GM21367 (cell line): Measurements from ENCODE around the gene VEZF1.
"Not testable (repeated sequence)": the region's sequence is repeated elsewhere in the genome, so short reads cannot be mapped to it uniquely, and the experiment has no call there.

ENCODE experiments used
- ATAC-seq: cut with Tn5 transposase; IDR thresholded peaks from one replicate; pipeline ENCODE4 v1.9.1; 2021; ENCODE audit not compliant: unreplicated experiment

The VEZF1 gene

DNA sequence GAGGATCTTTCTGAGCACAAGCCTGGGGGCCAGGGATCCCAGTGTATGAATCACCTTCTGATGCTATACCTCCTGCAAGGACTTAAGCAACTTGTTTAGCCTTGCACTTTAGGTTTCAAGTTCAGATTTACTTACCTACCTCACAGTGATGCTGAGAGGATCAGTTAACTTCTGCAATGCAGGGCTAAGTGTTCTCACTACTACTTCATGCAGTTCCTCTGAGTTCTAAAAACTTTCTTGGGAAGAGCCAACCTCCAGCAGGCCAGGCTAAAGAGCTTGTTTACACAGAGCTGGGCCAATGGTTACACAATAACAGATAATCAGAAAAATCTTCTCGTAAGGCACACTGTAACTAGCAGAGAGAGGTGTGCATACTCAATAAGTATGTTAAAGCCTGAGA is 13.0 kb downstream of the VEZF1 start:
- no peak for ATAC-seq

DNA sequence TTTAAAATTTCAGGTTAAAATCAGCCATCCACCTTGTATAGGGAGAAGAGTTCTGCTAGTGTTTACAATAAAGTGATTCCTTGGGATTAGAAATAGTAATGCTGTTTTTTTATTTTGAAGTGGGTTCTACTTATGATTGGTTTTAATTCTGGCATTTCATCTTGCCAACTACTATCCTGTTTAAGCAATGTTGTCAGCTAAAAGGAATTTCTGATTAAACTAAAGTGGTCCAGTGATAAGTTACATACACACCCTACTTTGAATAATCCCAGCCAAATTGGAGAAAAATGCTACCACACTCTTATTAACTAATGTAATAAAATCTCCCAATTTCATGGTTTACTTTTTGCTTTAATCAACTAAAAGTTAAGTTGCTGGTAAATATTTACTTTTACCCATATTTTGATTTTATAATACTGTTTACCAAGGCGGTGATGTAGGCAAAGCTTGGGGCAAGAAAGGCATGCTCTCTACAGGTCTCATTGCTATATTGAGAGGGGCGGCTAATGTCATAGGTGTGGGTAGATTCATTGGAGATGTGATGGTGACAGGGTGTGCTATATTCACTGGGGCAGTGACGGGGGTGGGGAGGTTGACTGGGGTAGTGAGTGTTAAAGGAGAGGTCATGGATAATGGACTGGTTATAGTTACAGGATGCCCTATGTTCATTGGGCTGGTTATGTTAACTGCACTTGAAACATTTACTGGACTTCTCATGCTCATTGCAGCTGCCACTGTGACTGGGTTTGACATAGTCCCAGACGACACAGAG is 13.8 kb downstream of the VEZF1 start:
- not testable (repeated sequence) for ATAC-seq

DNA sequence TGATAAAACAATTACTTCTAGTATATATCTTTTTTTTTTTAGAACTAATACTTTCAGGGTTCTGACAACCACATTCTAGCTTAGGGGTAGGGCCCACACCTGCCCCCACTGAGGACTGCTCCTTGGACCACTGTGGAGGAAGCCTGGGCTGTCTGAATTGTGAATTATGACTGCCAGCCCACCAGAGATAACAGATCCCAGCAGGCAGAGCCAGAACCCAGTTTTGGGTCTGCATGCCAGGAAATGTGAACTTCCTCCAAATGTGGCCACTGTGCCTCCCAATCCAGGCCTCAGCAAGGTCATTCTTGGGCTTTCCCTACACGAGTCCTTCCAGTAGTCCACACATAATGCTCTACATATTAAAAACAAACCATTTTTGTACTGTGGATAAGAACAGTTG is 15.9 kb downstream of the VEZF1 start:
- no peak for ATAC-seq

DNA sequence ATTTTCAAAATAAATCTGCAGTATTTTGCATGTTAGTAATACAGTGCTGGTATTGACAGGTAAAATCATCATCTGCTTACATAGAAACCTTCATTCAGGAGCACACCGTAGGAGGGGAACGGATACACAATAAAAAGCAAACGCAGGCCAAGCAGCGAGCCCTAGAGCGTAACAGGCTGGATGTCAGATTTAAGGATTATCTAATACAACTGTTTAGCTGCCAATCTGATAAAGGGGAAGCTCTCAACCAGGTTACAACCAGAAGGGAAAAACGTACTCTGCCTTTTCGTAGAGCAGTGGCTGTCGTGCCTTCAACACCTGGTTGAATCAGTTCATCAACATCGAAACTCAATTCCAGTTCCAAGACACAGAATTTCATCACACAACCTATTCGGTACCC is 16.5 kb downstream of the VEZF1 start:
- no peak for ATAC-seq

DNA sequence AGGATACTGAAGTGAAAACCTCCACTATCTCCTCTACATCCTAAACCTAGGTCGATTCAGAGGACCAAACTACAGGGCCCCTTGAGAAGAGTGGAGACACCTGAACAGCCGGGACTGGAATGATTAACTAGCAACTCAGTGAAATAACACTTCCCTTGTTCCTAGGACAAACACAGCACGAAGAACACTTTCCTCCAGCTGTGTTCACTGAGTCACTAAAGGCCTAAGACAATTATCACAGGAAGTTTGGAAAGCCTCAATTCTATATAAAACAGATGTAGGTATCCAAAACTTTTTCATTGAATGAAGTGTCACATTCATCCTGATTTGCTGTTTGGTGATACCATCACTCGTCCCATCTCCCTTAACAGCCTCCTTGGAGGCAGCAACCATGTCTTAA is 17.3 kb downstream of the VEZF1 start:
- ATAC-seq: no peak

DNA sequence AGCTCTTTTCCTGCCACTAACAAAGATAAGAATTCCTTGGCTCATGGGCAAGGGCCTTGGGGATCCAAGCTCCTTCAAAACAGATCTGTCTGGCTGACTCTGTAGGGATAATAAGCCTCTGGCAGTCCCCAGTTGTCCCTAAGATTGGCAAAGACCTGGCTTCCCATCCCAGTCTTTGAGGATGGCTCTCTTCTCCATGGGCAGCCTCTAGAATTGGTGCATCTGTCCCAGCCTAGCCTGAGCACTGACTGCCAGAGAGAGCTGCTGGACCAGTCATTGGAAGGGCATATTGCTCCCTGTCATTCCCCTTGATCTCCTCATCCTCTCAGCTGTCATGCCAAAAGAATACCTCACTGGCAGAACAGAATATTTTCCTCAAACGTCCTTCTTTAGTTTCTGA is 19.6 kb downstream of the VEZF1 start:
- ATAC-seq: no peak

DNA sequence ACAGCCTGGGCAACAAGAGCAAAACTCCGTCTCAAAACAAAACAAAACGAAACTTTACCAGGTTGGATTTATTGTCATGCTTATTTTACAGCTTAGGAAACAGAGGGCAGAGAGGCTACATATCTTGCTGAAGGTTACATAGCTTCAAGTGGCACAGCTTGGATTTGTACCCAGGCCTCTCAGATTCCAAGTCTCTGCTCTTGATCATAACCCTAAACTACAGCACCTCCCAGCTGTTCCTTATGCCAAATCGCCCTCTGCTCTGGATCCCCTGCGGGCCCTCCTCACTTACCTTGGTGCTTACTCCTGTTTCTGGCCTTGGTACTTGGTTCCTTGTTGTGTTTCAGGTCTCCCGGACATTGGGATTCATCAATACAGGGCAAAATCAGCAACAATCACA is 21.2 kb downstream of the VEZF1 start:
- ATAC-seq: no peak

DNA sequence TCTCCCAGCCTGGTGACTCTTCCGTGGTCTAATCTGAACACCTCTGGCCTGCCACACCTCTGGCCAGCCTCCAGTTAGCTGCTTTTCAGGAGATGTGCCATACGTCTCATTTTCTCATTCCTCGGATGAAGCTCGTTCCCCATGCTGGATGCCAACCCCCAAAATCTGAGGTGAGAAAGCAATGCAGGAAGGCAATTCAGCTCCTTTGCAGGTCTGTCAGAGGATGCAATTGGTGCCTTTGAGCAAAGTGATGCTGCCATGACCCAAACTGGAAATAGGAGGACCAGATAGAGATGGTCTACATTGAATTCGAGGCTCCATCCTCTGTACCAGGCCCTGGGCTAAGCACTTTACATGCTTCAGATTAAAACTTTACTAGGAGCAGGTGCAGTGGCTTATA is 21.8 kb downstream of the VEZF1 start:
- no peak for ATAC-seq

DNA sequence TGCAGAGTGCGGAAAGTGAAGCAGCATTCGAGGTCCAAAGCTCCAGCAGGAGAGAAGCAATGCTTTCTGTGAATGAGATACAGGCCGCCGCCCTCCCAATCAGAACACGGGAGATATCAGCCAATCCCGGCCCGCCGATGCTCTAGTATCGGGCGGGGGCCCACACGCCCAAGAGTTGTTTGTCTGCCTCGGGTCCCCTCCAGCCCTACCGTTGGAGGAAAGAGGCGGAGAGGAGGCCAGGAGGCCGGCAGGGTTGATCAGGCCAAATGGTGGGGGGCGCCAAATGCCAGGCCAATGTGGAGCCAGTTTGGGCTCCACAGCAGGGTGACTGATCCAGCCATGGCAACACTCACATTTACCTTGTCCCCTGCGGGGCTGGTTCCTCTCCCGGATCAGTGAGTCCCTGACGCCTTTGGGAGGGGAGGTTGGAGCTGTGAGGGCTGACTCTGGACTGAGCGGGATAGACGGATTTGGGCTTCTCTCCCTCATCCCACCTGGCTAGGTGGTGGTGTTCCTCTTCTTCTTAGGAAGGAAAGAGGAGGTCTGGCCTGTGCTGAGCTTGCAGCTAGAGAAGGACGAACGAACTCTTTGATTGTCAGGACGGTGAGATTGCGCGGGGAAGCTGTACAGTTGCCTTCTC is 22.4 kb downstream of the VEZF1 start:
- ATAC-seq: no peak

DNA sequence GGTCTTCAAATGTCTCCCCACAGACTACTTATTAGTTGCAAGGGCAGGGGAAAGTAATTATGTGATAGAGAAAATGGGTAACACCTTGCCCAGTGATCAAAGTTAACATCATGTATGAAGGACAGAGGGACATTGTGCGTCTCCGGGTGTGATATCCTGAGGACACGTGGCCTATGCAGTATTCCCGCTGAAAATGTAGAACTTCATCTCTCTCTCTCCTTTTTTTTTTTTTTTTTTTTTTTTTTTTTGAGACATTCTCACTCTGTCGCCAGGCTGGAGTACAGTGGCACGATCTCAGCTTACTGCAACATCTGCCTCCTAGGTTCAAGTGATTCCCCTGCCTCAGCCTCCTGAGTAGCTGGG is 24.9 kb downstream of the VEZF1 start:
- no peak for ATAC-seq

DNA sequence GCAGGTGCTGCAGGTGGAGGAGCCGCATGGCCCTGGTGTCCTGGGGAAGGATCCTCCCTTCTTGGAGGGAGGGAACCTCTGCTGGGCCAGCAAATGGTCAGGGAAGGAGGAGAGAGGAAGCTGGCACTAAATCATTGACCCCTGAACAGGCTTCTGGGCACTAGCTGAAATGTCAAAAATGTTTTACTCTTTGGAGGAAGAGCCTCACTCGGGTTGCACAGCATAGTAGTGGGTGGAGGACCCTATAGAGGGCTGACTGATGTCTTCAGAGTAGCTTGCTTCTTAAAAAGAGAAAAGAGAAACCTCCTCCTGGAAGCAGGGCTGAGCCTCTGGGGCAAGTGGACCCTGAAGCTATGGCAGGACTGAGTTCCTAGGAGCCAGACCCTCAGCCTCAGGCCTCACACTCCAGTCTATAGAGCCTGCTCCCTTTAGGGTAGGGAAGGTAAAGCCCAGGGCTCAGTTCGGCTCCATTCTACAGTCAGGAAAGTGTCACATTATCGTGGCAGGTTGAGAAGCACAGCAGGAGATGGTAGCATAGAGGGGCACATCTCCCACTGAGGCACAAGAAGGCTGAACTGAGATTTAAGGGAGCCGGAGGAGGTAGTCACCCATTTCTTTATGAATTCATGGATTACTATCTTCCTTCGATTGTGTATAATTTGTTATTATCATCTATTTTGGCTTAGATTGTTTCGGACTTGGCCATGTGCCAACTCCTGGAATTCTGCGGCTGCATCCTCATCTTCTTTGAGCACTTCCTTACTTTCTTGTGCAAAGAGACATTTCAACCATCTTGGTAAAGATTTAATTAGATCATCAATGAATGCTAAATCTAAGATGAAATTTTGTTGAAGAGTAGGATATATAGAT is 25.5 kb downstream of the VEZF1 start:
- no peak for ATAC-seq

DNA sequence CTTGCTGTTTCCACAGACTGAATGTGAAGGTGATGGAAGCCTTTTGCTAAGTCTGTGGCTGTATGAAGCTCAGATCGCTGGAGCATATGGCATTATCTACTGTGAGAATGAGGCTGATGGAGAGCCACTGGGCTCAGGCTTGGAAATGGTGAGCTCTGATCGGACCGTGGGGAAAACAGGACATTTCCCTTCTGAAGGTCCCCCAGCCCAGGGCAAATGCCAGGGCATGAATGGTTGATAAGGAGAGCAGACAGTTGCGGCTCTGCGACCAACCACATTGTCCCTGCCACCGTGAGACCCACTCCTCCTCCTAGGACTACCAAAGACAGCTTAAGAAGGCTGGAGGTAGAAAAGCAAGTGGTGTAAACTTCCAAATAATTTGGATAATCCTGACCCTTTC is 28.1 kb downstream of the VEZF1 start:
- ATAC-seq: no peak

DNA sequence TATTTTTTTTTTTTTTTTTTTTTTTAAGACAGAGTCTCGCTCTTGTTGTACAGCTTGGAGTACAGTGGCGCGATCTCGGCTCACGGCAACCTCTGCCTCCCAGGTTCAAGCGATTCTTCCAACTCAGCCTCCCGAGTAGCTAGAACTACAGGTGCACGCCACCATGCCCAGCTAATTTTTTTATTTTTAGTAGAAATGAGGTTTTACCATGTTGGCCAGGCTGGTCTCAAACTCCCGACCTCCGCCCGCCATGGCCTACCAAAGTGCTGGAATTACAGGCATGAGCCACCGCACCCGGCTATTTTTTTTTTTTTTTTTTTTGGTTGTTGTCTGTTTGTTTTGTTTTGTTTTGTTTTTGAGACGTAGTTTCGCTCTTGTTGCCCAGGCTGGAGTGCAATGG is 29.7 kb downstream of the VEZF1 start:
- ATAC-seq: not testable (repeated sequence)

DNA sequence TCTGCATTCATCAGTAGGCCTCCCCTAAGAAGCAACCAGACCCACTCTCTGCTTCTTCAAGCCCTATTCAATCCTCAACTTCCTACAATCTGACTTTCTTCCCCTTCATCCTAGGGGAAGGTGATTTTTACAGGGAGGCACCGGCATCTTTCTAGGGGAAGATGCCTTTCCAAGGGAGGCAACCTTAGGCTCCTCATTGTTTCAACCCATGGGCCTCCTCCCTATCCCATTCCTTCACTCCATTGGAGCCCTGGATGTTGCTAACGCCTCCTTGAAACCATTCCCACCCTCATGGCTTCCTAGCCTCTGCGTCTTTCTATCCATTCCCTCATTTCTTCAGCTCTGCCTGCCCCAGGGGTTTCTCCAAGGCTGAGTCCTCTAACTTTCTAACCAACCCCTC is 30.2 kb downstream of the VEZF1 start:
- ATAC-seq: no peak

DNA sequence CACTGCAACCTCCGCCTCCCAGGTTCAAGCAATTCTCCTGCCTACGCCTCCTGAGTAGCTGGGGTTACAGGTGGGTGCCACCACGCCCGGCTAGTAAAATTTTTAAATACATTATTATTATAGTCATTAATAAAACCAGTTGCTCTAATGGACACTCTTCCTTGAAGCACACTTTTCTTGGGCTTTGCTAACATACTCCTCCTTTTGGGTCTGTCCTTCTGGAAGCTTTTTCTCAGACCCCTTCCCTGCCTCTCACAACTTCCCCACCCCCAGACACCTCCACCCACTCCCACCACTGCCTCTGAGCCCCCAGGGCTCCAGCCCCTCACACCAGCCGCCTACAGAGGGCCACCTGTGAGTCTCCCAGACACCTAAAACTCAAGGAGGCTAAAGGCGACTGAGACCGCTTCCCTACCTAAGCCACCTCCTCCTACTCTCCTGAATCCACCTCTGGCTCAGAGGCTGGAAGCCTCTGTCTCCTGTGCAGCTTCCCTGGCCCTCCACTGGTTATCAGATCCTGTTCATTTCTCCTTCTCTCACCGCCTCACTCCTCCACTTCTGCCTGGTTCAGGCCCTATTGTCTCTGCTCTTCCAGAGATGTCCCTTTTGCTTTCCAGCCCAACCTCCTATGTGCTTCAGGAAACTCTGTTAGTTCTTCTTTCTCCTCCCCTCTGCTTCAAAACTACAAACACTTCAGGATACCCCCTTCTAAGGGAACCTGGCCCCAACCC is 30.8 kb downstream of the VEZF1 start:
- no peak for ATAC-seq

DNA sequence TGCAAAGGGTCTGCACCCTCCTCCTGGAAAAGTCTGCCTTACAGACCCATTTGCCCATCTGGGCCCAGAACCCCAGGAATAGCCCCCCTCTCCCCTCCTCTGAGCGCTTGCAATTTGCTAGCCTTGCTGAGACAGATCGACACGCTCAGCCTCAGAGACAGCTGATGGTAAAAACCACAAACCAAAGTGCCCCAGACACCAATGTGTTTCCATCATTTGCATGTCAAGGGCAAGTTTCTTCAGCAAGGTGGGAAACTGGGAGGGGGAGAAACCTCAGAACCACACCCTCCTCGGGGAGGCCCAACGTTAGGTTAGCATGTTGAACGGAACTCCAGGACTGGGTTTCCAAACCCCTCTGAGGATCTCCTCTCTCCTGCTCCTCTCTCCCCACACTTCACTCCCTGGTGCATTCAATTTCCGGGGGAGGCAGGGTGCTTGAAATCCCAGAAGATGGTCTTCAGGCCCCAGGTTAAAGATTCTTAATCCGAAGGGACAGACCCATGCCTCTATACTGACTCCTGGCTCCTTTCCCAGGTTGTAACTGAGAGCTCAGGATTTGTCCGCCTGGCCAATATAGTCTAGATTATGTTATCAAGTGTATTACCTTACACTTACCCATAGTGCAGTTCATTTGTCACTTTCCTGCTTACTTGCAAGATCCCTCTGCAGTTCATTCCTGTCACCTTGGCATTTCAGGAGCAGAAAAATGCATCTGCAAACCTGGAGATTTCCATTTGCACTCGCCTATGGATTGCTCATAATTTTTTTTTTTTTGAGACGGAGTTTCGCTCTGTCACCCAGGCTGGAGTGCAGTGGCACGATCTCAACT is 31.5 kb downstream of the VEZF1 start:
- no peak for ATAC-seq

DNA sequence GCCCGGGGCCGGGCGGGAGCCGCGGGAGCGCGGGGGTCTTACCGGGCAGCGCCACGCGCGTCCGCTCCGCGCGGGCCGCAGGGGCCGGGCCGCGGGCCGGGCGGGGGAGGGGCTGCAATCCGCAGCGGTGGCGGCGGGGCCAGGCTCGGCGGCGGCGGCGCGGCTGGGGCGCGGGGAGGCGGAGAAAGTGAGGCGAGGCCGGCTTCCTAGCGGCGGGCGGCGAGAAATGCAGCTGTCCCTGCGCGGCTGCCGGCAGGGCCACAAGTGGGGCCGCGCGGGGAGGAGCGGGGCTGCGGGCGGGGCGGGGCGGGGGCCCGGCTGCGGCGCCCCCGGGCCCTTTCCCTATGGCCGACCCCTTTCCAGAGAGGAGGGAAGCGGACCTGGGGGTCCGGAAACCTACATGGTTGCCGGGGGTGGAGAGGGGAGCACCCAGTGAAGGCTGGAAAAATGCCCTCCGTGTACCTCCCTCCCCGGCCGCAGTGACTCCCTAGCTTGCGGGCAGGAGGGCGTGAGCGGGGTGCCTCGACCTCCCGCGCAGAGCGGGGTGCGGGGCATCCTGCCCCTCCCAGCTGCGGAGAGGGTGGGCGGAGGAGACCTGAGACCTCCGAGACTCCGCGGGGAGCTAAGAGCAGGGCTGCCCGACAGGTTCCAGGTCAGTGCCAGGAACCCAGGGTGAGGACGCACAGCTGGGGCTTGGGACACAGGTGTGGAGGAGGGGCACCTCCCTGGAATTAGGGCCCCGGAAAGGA is 32.7 kb downstream of the VEZF1 start, which contains the start of gene CUEDC1:
Gene CUEDC1, minus strand, starts transcription at position 230 of the 749 bp plus-strand sequence. CDS start 69,848 bp downstream, outside the sequence.
- ATAC-seq: no peak

DNA sequence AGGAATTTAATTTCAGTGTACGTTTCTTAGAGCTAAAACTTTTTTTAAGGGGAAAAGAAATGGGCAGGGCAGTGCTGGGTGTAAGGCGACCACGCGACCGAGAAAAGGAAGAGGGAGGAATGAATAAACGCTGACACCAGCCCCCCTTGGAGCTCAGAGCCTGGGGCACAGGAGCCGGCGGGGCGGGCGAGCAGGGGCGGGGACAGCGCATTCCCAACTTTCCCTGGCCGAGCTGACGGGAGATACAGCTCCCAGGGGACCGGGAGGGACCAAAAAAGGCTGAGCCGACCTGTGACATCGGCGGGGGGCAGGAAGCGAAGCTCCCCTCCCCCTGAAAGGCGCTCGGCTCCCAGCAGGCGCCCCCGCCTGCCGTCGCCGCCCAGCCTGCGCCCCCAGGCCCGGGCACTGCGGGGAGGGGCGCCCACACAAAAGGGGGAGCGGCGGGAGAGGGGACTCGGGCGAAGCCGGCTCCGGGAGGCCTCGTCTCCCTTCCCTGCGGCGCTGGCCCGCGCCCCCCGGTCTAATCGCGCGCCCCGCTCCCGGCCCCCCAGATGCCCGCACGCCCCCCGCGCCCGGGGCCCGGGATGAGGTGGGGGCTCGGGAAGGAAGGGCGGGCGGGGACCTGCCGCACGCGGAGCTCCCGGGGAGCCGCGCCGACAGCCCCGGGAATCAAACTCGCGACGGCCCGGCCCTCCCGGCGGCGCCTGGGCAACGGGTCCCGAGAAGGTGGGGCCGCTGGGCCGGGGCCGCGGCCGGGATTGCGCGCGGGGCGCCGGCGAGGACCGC is 33.5 kb downstream of the VEZF1 start:
- ATAC-seq: no peak
